Activated T-helper 1 cell treated with anti-CD3 and anti-CD28 coated beads, Interleukin-12 subunit alpha, Interleukin-12 subunit beta, Interleukin-2, Interleukin-4 antibody, amounts not matched to agents 30 ng/mL and 10 ng/mL and 1 ng/mL, durations not matched to agents 14 hours and 24 hours and 36 hours (primary cell): Measurements from ENCODE around the gene PAPLN. TPM values are rescaled to one million over a fixed set of nuclear protein-coding genes. Genes with fewer than 3 reads are reported as not detected.

Source experiments
- DNase-seq: peaks from one replicate; pipeline ENCODE4 v3.0.0; 2021; ENCODE audit warnings: low spot score
- H3K27ac Mint-ChIP-seq: one replicate; pipeline ENCODE4 v1.8.0; 2021; ENCODE audit warnings: mild to moderate bottlenecking, mixed read lengths
- H3K27me3 Mint-ChIP-seq: one replicate; pipeline ENCODE4 v1.8.0; 2022; ENCODE audit warnings: mild to moderate bottlenecking, moderate library complexity, mixed read lengths; ENCODE audit not compliant: insufficient read depth
- H3K36me3 Mint-ChIP-seq: one replicate; pipeline ENCODE4 v1.8.0; 2021; ENCODE audit warnings: low read depth, mixed read lengths
- H3K4me1 Mint-ChIP-seq: one replicate; pipeline ENCODE4 v1.8.0; 2021; ENCODE audit warnings: low read depth, mixed read lengths
- H3K4me3 Mint-ChIP-seq: one replicate; pipeline ENCODE4 v1.8.0; 2021; ENCODE audit warnings: mild to moderate bottlenecking, moderate library complexity, mixed read lengths
- H3K9me3 Mint-ChIP-seq: one replicate; pipeline ENCODE4 v1.8.0; 2021; ENCODE audit warnings: mixed read lengths
- intact Hi-C: fragments of 100-400 bp; cut with micrococcal nuclease; formaldehyde crosslinking; loops from one replicate; pipeline ENCODE4 v1.15.1; 2024
- total RNA-seq: library from RNA; stranded (reverse); gene quantifications from 2 replicates; pipeline ENCODE4 v1.2.3, GENCODE V29; 2022

Gene PAPLN
- total RNA-seq, 1 donor from 2014 or later, result 0.96 TPM

DNA sequence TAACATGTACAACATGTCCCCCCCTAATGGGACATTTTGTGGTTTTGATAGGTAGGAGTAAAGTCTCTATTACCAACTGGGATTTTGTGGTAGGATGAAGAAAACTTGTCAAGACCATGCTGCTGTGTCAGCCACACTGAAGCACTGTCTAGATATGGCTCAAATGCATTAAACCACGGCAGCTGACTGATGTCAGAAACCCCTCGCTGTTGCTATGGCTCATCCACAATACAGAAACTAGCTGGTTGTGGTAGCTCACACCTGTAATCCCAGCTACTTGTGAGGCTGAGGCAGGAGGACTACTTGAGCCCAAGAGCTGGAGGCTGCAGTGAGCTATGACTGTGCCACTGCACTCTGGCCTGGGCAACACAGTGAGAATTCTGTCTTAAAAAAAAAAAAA lies 40.1 kb downstream of the PAPLN start:
- H3K9me3 Mint-ChIP-seq, result no peaks in the 10 kb centered on the region
- peaks cover 32% of the 10 kb centered on the region for H3K36me3 Mint-ChIP-seq
- intact Hi-C loops, result no loop called here

GRCh38 chr14:73280903-73281302 lies 43.6 kb downstream of the PAPLN start:
- no peaks in the 10 kb centered on the region for H3K27me3 Mint-ChIP-seq
- H3K4me3 Mint-ChIP-seq, result no peak overlapping the region
- DNase-seq, result no peak
- intact Hi-C loops, result no loop called here
- peaks cover 6% of the 10 kb centered on the region for H3K4me1 Mint-ChIP-seq
- H3K36me3 Mint-ChIP-seq, result peaks cover 51% of the 10 kb centered on the region
- no peaks in the 10 kb centered on the region for H3K9me3 Mint-ChIP-seq
- no peak overlapping the region for H3K27ac Mint-ChIP-seq

More for the DNA sequence above, 40.1 kb downstream of the PAPLN start:
- Mint-ChIP-seq H3K27ac (no peak overlapping the region), H3K4me1 (peaks cover 6% of the 10 kb centered on the region), H3K27me3 (no peaks in the 10 kb centered on the region), H3K4me3 (no peak overlapping the region)
- DNase-seq, result no peak

- no peak for DNase-seq
- peaks cover 6% of the 10 kb centered on the region for H3K4me1 Mint-ChIP-seq
- H3K4me3 Mint-ChIP-seq, result no peak overlapping the region
- intact Hi-C loops, result no loop called here
- H3K36me3 Mint-ChIP-seq, result peaks cover 43% of the 10 kb centered on the region
- H3K27me3 Mint-ChIP-seq, result no peaks in the 10 kb centered on the region
- H3K9me3 Mint-ChIP-seq, result no peaks in the 10 kb centered on the region
- H3K27ac Mint-ChIP-seq, result no peak overlapping the region
Measured at GRCh38 chr14:73283608-73284379, 46.5 kb downstream of the PAPLN start.

GRCh38 chr14:73285979-73286378 lies 48.7 kb downstream of the PAPLN start:
- Mint-ChIP-seq H3K9me3 (no peaks in the 10 kb centered on the region), H3K4me1 (peaks cover 28% of the 10 kb centered on the region), H3K4me3 (no peak overlapping the region), H3K27me3 (no peaks in the 10 kb centered on the region), H3K36me3 (peaks cover 43% of the 10 kb centered on the region), H3K27ac (no peak overlapping the region)
- no peak for DNase-seq
- intact Hi-C loops, result no loop called here

GRCh38 chr14:73286598-73286997 lies 49.3 kb downstream of the PAPLN start:
- H3K4me1 Mint-ChIP-seq, result peaks cover 29% of the 10 kb centered on the region

GRCh38 chr14:73287071-73287470 lies 49.8 kb downstream of the PAPLN start:
- H3K4me1 Mint-ChIP-seq, result peaks cover 30% of the 10 kb centered on the region
- H3K36me3 Mint-ChIP-seq, result peaks cover 40% of the 10 kb centered on the region
- no peak for DNase-seq
- H3K27ac Mint-ChIP-seq, result no peak overlapping the region
- intact Hi-C loops, result no loop called here
- H3K27me3 Mint-ChIP-seq, result no peaks in the 10 kb centered on the region
- no peaks in the 10 kb centered on the region for H3K9me3 Mint-ChIP-seq
- no peak overlapping the region for H3K4me3 Mint-ChIP-seq

More at GRCh38 chr14:73286598-73286997, 49.3 kb downstream of the PAPLN start:
- H3K9me3 Mint-ChIP-seq, result no peaks in the 10 kb centered on the region
- no peak for DNase-seq
- H3K36me3 Mint-ChIP-seq, result peaks cover 41% of the 10 kb centered on the region
- H3K4me3 Mint-ChIP-seq, result no peak overlapping the region
- no peak overlapping the region for H3K27ac Mint-ChIP-seq
- intact Hi-C loops, result no loop called here
- H3K27me3 Mint-ChIP-seq, result no peaks in the 10 kb centered on the region

- intact Hi-C loops, result no loop called here
- Mint-ChIP-seq H3K9me3 (no peaks in the 10 kb centered on the region), H3K4me3 (no peak overlapping the region), H3K27ac (peak overlapping the region; percentile 58), H3K27me3 (no peaks in the 10 kb centered on the region), H3K4me1 (peaks cover 47% of the 10 kb centered on the region), H3K36me3 (peaks cover 28% of the 10 kb centered on the region)
- DNase-seq, result no peak
Measured at GRCh38 chr14:73289308-73289707, 52.0 kb downstream of the PAPLN start.

DNA sequence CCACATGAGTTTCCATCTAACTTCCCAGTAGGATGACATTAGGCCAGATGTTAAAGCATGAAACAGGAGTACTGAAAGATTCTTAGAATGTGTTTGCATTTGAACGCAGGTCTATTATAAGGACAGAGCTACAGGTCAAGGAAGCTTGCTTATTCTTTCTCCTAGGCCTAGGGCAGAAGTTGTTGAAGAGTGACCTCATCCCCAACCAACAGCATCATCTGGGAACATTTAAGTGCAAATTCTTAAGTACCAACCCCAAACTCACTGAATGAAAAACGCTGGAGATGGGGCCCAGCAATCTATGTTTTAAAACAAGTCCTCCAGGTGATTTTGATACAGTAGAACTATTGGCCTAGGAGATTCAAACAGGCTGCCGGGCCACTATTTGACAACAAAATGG lies 52.4 kb downstream of the PAPLN start:
- intact Hi-C loops, result loop anchor here (1.0 to 10.0 kb wide), 9 partner anchors 42 to 1283 kb away; partner anchors contain the start of genes ACOT2, NUMB and RBM25
- Mint-ChIP-seq H3K27ac (peak overlapping the region; percentile 58), H3K4me3 (no peak overlapping the region), H3K4me1 (peaks cover 49% of the 10 kb centered on the region), H3K9me3 (no peaks in the 10 kb centered on the region), H3K27me3 (no peaks in the 10 kb centered on the region), H3K36me3 (peaks cover 27% of the 10 kb centered on the region)
- no peak for DNase-seq

DNA sequence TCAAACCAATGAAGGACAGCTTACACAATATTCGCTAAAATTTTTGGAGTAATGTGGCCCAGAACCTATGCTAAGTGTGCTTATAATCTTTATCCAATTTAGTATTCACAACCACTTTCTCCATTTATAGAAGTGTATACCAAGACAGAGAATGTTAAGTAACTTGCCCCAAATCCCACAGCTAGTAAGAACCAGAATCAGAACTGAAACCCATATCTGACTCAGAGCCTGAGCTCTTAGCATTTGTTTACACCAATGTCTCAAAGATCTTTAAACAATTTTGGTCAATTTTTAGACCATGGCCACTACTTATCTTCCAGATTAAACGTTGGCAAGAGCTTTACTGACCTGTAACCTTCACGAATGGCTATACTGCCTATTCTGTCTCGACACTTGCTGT lies 53.0 kb downstream of the PAPLN start:
- Mint-ChIP-seq H3K4me3 (peak overlapping the region; percentile 25), H3K27ac (peak overlapping the region; percentile 63), H3K9me3 (no peaks in the 10 kb centered on the region), H3K4me1 (peaks cover 49% of the 10 kb centered on the region), H3K27me3 (no peaks in the 10 kb centered on the region), H3K36me3 (peaks cover 27% of the 10 kb centered on the region)
- no peak for DNase-seq
- intact Hi-C loops, result loop anchor here (1.0 to 10.0 kb wide), 9 partner anchors 43 to 1282 kb away; partner anchors contain the start of genes ACOT2, NUMB and RBM25

GRCh38 chr14:73293782-73294781 lies 56.8 kb downstream of the PAPLN start:
- Mint-ChIP-seq H3K36me3 (peaks cover 21% of the 10 kb centered on the region), H3K4me3 (no peak overlapping the region), H3K9me3 (no peaks in the 10 kb centered on the region), H3K27ac (no peak overlapping the region), H3K4me1 (peaks cover 45% of the 10 kb centered on the region), H3K27me3 (no peaks in the 10 kb centered on the region)
- intact Hi-C loops, result loop anchor here (2.0 to 10.0 kb wide), 6 partner anchors 47 to 1278 kb away; no protein-coding TSS in a partner anchor
- DNase-seq, result no peak

DNA sequence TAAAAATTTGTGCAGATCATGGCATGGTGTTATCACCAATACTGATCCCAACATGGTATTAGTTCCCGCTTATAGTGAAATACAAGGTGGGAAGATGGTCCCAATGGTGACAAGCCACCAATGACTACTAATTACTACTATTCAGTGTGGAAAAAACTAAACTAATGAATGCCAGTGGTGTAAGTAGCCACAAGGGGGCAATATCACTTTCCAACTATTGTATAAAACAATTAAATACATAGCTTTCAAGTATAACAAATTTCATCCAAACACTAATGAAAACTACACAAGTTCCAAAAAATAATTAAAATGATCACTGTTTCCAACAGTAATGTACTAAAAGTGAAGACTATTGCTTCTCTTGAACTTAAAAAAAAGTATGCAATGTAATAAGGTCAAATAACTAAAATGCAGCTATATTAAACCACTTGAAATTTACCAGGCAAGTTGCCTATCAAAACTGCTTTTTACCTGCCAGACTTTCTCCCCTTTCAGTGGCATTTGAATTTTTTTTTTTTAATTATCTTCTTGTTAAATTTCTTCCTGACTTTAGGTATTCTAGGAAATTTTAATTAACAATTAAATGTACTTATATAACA lies 58.0 kb downstream of the PAPLN start:
- H3K36me3 Mint-ChIP-seq, result peaks cover 16% of the 10 kb centered on the region
- H3K4me1 Mint-ChIP-seq, result peaks cover 33% of the 10 kb centered on the region
- DNase-seq, result no peak

GRCh38 chr14:73305499-73305898 lies 68.2 kb downstream of the PAPLN start:
- H3K36me3 Mint-ChIP-seq, result no peaks in the 10 kb centered on the region
- no peak overlapping the region for H3K4me3 Mint-ChIP-seq
- no peaks in the 10 kb centered on the region for H3K9me3 Mint-ChIP-seq
- no peak overlapping the region for H3K27ac Mint-ChIP-seq
- intact Hi-C loops, result no loop called here
- no peak for DNase-seq
- H3K27me3 Mint-ChIP-seq, result no peaks in the 10 kb centered on the region
- no peaks in the 10 kb centered on the region for H3K4me1 Mint-ChIP-seq

More for the DNA sequence above, 58.0 kb downstream of the PAPLN start:
- intact Hi-C loops, result loop anchor here (1.0 to 10.0 kb wide), 3 partner anchors 122 to 490 kb away; no protein-coding TSS in a partner anchor
- Mint-ChIP-seq H3K4me3 (no peak overlapping the region), H3K27me3 (no peaks in the 10 kb centered on the region), H3K27ac (no peak overlapping the region), H3K9me3 (no peaks in the 10 kb centered on the region)
